PC-9 (cell line): ENCODE measurements around the gene CYP39A1.
"Not testable (repeated sequence)": the region's sequence is repeated elsewhere in the genome, so short reads cannot be mapped to it uniquely, and the experiment has no call there.

Source experiments
- CTCF ChIP-seq: fragments of 200-600 bp; sonication (generic); conservative IDR thresholded peaks from 2 replicates; pipeline ENCODE4 v1.6.1; 2017; ENCODE audit warnings: mixed run types, antibody characterized with exemption, mild to moderate bottlenecking, moderate library complexity
- EZH2 ChIP-seq: fragments of 200-600 bp; sonication (generic); IDR thresholded peaks from 2 replicates; pipeline ENCODE4 v1.8.0; 2017; ENCODE audit warnings: antibody characterized with exemption, low read depth

- TF ChIP-seq CTCF, EZH2: not testable (repeated sequence)
Measured at GRCh38 chr6:46648108-46648507, 4.5 kb downstream of the CYP39A1 start.
